ENCODE results near the gene RREB1.
A peak's percentile ranks its signal among the peaks of the same experiment; 100 is the strongest.

Gene RREB1

DNA sequence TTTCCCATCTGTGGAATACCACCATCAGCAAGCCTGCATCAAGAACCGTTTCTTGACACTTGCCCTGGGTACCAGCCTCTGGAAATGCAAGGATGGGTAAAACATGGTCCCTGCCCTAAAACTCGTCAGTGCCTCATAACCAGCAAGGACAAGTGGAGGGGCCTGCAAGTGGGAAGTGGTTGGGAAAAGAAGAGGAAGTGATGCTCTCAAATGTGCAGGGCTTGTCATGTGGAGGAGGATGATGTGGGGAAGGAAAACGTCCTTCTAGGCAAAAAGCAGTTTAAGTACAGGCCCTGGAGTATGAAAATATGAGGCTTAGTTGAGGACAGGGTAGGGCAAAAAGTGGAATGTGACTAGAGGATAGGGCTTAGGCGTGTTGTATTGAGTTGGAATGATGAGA lies 19.0 kb downstream of the RREB1 start:
- Histone ChIP-seq H3K4me1 (ENCODE audit: control insufficient read depth, low read length) (peaks cover 32% of the 10 kb centered on the region), H3K36me3 (ENCODE audit: control insufficient read depth, low read length) (0 out of 2 replicates have a peak, but pooled peaks cover 2% of the 10 kb centered on the region), H3K9me3 (ENCODE audit: control insufficient read depth, insufficient read depth, low read length) (no peaks in the 10 kb centered on the region), H3K27me3 (ENCODE audit: control insufficient read depth, low read length) (no peaks in the 10 kb centered on the region), H3K9me2 (replicated peaks; ENCODE audit: control insufficient read depth, low read length) (no peaks in the 10 kb centered on the region), H3F3A (ENCODE audit: control insufficient read depth, insufficient read depth) (no peaks in the 10 kb centered on the region), H3K79me2 (ENCODE audit: control insufficient read depth, low read length) (peaks cover 95% of the 10 kb centered on the region), H3K4me2 (ENCODE audit: low read length) (no peak overlapping the region), H4K20me1 (ENCODE audit: control insufficient read depth, insufficient read depth, low read depth, low read length) (peaks cover 17% of the 10 kb centered on the region; the same call in 1 of the 2 replicates), H3K27ac (ENCODE audit: low read depth, low read length) (no peak overlapping the region), H3K4me3 (ENCODE audit: low read length) (no peak overlapping the region)
- no peak for TF ChIP-seq EZH2phosphoT487 (IDR thresholded peaks at IDR 0.05; ENCODE audit: borderline replicate concordance, low read length)
- no peak for TF ChIP-seq CTCF (IDR thresholded peaks at IDR 0.05; ENCODE audit: low read depth, low read length, poor library complexity, severe bottlenecking)

DNA sequence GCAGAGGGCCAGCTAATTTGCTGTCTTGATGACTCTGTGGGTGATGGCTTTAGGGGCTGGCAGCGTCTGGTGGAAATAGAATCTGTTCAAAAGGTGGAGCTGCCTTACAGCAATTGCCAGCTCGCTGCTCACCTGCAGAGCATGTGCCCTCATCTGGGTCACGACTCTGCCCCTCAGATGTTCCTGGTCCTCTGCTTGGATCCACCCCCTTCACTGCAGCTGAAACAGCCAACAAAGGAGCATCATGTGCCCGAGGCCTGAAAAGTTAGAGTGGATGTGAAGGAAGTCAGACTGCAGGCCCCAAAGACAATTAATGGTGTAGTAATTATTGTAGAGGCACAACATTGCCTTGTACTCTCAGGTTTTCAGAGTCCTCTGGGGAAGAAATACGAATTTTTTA lies 19.9 kb downstream of the RREB1 start:
- Histone ChIP-seq H4K20me1 (ENCODE audit: control insufficient read depth, insufficient read depth, low read depth, low read length) (peaks cover 23% of the 10 kb centered on the region; the same call in 1 of the 2 replicates), H3K4me2 (ENCODE audit: low read length) (peak overlapping the region; percentile 49), H3K4me1 (ENCODE audit: control insufficient read depth, low read length) (peaks cover 38% of the 10 kb centered on the region), H3K4me3 (ENCODE audit: low read length) (no peak overlapping the region), H3K36me3 (ENCODE audit: control insufficient read depth, low read length) (no peaks in the 10 kb centered on the region), H3K9me2 (replicated peaks; ENCODE audit: control insufficient read depth, low read length) (no peaks in the 10 kb centered on the region), H3K27me3 (ENCODE audit: control insufficient read depth, low read length) (no peaks in the 10 kb centered on the region), H3K79me2 (ENCODE audit: control insufficient read depth, low read length) (peaks cover 92% of the 10 kb centered on the region), H3F3A (ENCODE audit: control insufficient read depth, insufficient read depth) (no peaks in the 10 kb centered on the region), H3K9me3 (ENCODE audit: control insufficient read depth, insufficient read depth, low read length) (no peaks in the 10 kb centered on the region), H3K27ac (ENCODE audit: low read depth, low read length) (no peak overlapping the region)
- no peak for TF ChIP-seq EZH2phosphoT487 (IDR thresholded peaks at IDR 0.05; ENCODE audit: borderline replicate concordance, low read length)
- TF ChIP-seq CTCF (IDR thresholded peaks at IDR 0.05; ENCODE audit: low read depth, low read length, poor library complexity, severe bottlenecking), result no peak

DNA sequence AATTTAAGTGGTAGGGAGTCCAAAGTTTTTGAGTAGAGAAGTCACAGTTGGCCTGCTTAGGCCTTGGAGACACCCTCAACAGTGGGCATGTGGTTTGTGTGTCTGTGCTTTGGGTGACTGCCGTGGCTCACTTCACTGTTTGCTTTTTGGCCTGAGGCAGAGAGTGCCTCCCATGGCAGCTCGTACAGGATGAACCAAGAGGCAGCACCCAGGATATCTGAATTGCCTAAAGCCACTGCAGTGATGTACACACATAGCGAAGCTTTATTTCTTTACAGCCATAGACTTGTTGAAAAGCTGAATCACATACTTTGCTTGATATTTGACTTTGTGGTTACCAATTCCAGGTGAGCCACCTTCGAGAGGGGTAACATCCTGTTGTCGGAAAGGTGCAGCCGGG lies 21.6 kb downstream of the RREB1 start:
- Histone ChIP-seq H3K36me3 (ENCODE audit: control insufficient read depth, low read length) (0 out of 2 replicates have a peak, but pooled peaks cover 3% of the 10 kb centered on the region), H3K4me2 (ENCODE audit: low read length) (no peak overlapping the region), H3K9me3 (ENCODE audit: control insufficient read depth, insufficient read depth, low read length) (no peaks in the 10 kb centered on the region), H3K79me2 (ENCODE audit: control insufficient read depth, low read length) (peaks cover 91% of the 10 kb centered on the region), H3K4me3 (ENCODE audit: low read length) (no peak overlapping the region), H4K20me1 (ENCODE audit: control insufficient read depth, insufficient read depth, low read depth, low read length) (peaks cover 24% of the 10 kb centered on the region; the same call in 1 of the 2 replicates), H3K4me1 (ENCODE audit: control insufficient read depth, low read length) (peaks cover 49% of the 10 kb centered on the region), H3K27me3 (ENCODE audit: control insufficient read depth, low read length) (no peaks in the 10 kb centered on the region), H3K27ac (ENCODE audit: low read depth, low read length) (no peak overlapping the region), H3F3A (ENCODE audit: control insufficient read depth, insufficient read depth) (no peaks in the 10 kb centered on the region), H3K9me2 (replicated peaks; ENCODE audit: control insufficient read depth, low read length) (no peaks in the 10 kb centered on the region)
- TF ChIP-seq EZH2phosphoT487 (IDR thresholded peaks at IDR 0.05; ENCODE audit: borderline replicate concordance, low read length) (no peak), CTCF (IDR thresholded peaks at IDR 0.05; ENCODE audit: low read depth, low read length, poor library complexity, severe bottlenecking) (no peak)
